Adrenal gland (tissue), 12 donors: ENCODE data around the gene GTF2H1. TPM values are rescaled to one million over a fixed set of nuclear protein-coding genes. Genes with fewer than 3 reads are reported as not detected.

ENCODE experiments used
- DNase-seq, 7 donors: peaks; one replicate each; pipeline ENCODE4 v3.0.0-alpha.2; 2019 to 2020
- H3K27ac ChIP-seq, 5 donors: fragments of 200-600 bp; sonication (generic) in 4 of 5; 1 replicate in 3 of 5; 2 replicates in 2 of 5; pipeline versions ENCODE4 v1.5.1 to v1.8.0; 2016 to 2020; ENCODE audit warnings: mild to moderate bottlenecking in 1 of 5
- H3K27me3 ChIP-seq: fragments of 200-600 bp; 2 replicates; pipeline ENCODE4 v1.8.0; 2021
- H3K36me3 ChIP-seq, 2 donors: fragments of 200-600 bp; replicated peaks in 1 of 2; 1 replicate in 1 of 2; 2 replicates in 1 of 2; pipeline versions ENCODE4 v1.5.1 to v1.8.0; 2018 to 2022
- H3K4me1 ChIP-seq, 2 donors: fragments of 200-600 bp; replicated peaks in 1 of 2; 1 replicate in 1 of 2; 2 replicates in 1 of 2; pipeline versions ENCODE4 v1.5.1 to v1.8.0; 2018 to 2021
- H3K4me3 ChIP-seq, 4 donors: fragments of 200-600 bp; sonication (generic) in 3 of 4; one replicate each; pipeline ENCODE4 v1.5.1; 2016 to 2018
- H3K9me3 ChIP-seq, 3 donors: fragments of 200-600 bp; sonication (generic) in 1 of 3; replicated peaks in 1 of 3; 1 replicate in 2 of 3; 2 replicates in 1 of 3; pipeline versions ENCODE4 v1.5.1 to v1.8.0; 2016 to 2021
- CTCF ChIP-seq, 6 experiments: fragments of 450-650 bp in 4 of 6; fragments of 200-600 bp in 2 of 6; sonication (generic) in 1 of 6; IDR thresholded peaks; 1 replicate in 5 of 6; 2 replicates in 1 of 6; pipeline versions ENCODE4 v1.5.1 to v1.8.0; 2016 to 2021; ENCODE audit warnings: antibody characterized with exemption in 6 of 6, mild to moderate bottlenecking in 2 of 6, moderate library complexity in 1 of 6
- POLR2A ChIP-seq, 2 donors: fragments of 450-650 bp; IDR thresholded peaks; one replicate each; pipeline ENCODE4 v1.6.1; 2017; ENCODE audit warnings: antibody characterized with exemption in 2 of 2, mild to moderate bottlenecking in 2 of 2, moderate library complexity in 1 of 2
- WGBS, 4 donors: extraction: QIAGEN DNeasy Blood & Tissue Kit in 2 of 4; methylation state at CpG; one replicate each; pipeline versions ENCODE4 v1.1.5 to v1.1.7; 2013 to 2017; 5-methylcytosine and 5-hydroxymethylcytosine counted together
- intact Hi-C, 2 donors: fragments of 100-400 bp; cut with DNase I; formaldehyde crosslinking; loops; one replicate each; pipeline versions ENCODE4 v1.14.1 to v1.15.0; 2022 to 2023
- polyA plus RNA-seq, 3 donors: library from polyadenylated mRNA; stranded (reverse); fragments of 200-250 nt in 2 of 3; fragments of 350-450 nt in 1 of 3; fragmentation: Illumina TruSeq in 1 of 3; extraction: RNeasy Lipid Tissue Mini Kit (QIAGEN cat#74804) in 1 of 3; gene quantifications; one replicate each; pipeline ENCODE4 v1.2.3, GENCODE V29; 2013 to 2014
- total RNA-seq, 9 donors: library from RNA; depleted of rRNA in 4 of 9; stranded (reverse); fragments of >200 nt in 4 of 9; fragments of 120-200 nt in 1 of 9; fragmentation: NEBNext Ultra II Directional in 1 of 9; extraction: Animal tissue kit (Norgen Biotek cat#: 25700) in 1 of 9; gene quantifications; one replicate each; pipeline versions ENCODE4 v1.1.0 to v1.2.4, GENCODE V29; 2013 to 2023
- donor health status: healthy with polysubstance abuse.
- donor health status: Bipolar disorder and iron deficiency.
- donor health status: DM: yes; HTN: yes; CAD: no.
- donor health status: DM: no; HTN: no; CAD: no.
- donor health status: DM: no; HTN: no; CAD: no.
- donor health status: DM: yes; HTN: yes; CAD: no.

Gene GTF2H1
- total and polyA plus RNA-seq, 12 donors, result 18.0 to 86.4 (median 44.4) TPM

DNA sequence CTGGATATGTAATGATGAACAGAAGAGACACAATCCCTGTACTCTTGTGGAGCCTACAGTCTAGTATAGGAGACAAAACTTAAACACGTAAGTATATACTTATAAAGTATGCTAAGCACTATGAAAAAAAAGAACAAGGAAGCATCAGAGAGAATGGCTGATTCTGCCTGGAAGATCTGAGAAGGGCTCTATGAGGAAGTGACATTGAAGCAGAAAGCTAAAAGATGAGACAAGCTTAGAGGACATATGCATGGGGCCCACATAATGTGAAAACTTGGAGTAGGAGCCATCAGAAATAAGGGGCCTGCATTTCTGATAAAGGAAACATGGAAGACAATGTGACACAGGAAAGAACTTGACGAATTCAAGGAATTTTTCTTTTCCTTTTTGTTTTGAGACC is 39.7 kb upstream of the GTF2H1 start:
- 79 to 91% (median 86%) methylated on average over 2 of the region's 2 CpGs for WGBS, 4 donors
- H3K9me3 ChIP-seq, result no peaks in the 10 kb centered on the region
- TF ChIP-seq CTCF (IDR thresholded peaks at IDR 0.05) (no peak), POLR2A (IDR thresholded peaks at IDR 0.05) (no peak)
- peaks cover 0 to 50% of the 10 kb centered on the region in 2 donors for H3K36me3 ChIP-seq
- H3K27me3 ChIP-seq, result no peaks in the 10 kb centered on the region
- intact Hi-C loops, result no loop called here
- DNase-seq, result no peak
- no peak overlapping the region for H3K27ac ChIP-seq
- no peaks in the 10 kb centered on the region for H3K4me1 ChIP-seq
- no peak overlapping the region for H3K4me3 ChIP-seq

DNA sequence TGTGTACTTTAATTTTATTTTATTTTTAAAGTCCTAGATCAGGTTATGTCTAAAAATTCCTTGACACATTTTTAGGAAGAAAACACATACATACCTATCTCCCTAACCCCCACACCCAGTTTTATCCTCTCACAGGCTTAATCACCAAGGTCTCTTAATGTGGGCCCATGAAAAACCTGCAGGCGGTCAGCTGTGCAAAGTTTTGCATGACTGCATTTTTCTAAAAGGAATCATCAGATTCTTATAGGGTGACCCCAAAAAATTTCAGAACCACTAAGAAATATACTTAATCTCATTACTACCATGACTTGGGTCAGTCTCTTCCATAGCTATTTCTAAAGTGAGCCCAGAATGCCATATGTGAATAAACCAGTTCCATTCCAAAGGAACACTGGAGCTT is 36.5 kb upstream of the GTF2H1 start:
- H3K36me3 ChIP-seq, result peaks cover 0 to 50% of the 10 kb centered on the region in 2 donors
- WGBS, 4 donors, result 96 to 100% (median 97%) methylated on average over 1 of the region's 1 CpG
- no peak for TF ChIP-seq POLR2A (IDR thresholded peaks at IDR 0.05)
- no peak for TF ChIP-seq CTCF (IDR thresholded peaks at IDR 0.05)

GRCh38 chr11:18288911-18289310 is 33.5 kb upstream of the GTF2H1 start:
- WGBS, 4 donors, result 97 to 100% (median 98%) methylated on average over 4 of the region's 4 CpGs
- no peak overlapping the region for H3K4me3 ChIP-seq
- no peaks in the 10 kb centered on the region for H3K27me3 ChIP-seq
- peaks cover 0 to 66% of the 10 kb centered on the region in 2 donors for H3K36me3 ChIP-seq
- no peaks in the 10 kb centered on the region for H3K9me3 ChIP-seq
- TF ChIP-seq CTCF (IDR thresholded peaks at IDR 0.05), result no peak
- H3K27ac ChIP-seq, result no peak overlapping the region
- H3K4me1 ChIP-seq, result no peaks in the 10 kb centered on the region
- DNase-seq, result no peak
- intact Hi-C loops, result no loop called here

More for the DNA sequence above, 36.5 kb upstream of the GTF2H1 start:
- H3K4me3 ChIP-seq, result no peak overlapping the region
- no peak for DNase-seq
- no peaks in the 10 kb centered on the region for H3K27me3 ChIP-seq
- no peaks in the 10 kb centered on the region for H3K4me1 ChIP-seq
- intact Hi-C loops, result no loop called here
- H3K9me3 ChIP-seq, result no peaks in the 10 kb centered on the region
- no peak overlapping the region for H3K27ac ChIP-seq

DNA sequence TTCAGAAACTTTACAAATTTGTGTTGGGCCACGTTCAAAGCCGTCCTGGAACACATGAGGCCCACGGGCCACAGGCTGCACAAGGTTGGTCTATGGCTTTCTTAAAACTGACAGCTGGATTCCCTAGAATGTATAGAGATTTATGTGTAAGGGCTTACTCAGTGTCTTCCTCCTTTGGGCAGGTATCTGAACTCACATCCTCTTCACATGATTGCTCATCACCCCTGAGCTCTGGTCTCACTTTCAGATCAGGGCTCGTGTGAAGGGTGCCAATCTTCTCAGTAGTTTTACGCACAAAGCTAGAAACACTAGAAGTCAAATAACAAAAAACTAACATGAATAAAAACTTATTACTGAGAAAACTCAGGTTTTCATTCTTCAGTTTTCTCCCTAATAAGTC is 27.5 kb upstream of the GTF2H1 start:
- Histone ChIP-seq H3K36me3 (peaks cover 0 to 79% of the 10 kb centered on the region in 2 donors), H3K9me3 (no peaks in the 10 kb centered on the region), H3K27me3 (no peaks in the 10 kb centered on the region), H3K4me3 (no peak overlapping the region), H3K27ac (no peak overlapping the region), H3K4me1 (no peaks in the 10 kb centered on the region)
- DNase-seq, result no peak
- WGBS, 4 donors, result 93 to 97% (median 94%) methylated on average over 5 of the region's 5 CpGs
- intact Hi-C loops, result no loop called here
- TF ChIP-seq POLR2A (IDR thresholded peaks at IDR 0.05), result no peak

DNA sequence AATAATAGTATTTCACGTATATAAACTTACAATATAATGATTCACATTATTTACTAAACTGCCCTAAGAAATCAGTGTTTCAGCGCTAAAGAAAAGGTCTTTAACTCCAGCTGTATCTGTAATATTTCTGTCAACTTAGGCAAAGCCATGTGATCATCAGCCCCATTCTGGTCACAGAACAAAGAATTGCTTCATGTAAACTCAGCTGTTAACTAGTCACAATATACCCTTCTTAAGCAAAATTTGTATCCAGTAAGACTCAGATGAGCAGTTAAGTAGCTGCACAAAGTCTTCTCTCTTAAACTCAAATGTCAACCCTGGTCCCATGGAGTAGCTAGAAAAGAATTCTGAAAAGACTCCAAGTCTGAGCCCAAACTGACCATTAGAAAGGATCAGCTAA is 27.1 kb upstream of the GTF2H1 start:
- no peak overlapping the region for H3K27ac ChIP-seq
- H3K4me3 ChIP-seq, result no peak overlapping the region
- WGBS, 4 donors, result 89 to 94% (median 91%) methylated on average over 2 of the region's 2 CpGs
- no peaks in the 10 kb centered on the region for H3K4me1 ChIP-seq
- TF ChIP-seq CTCF (IDR thresholded peaks at IDR 0.05) (no peak), POLR2A (IDR thresholded peaks at IDR 0.05) (no peak)
- H3K36me3 ChIP-seq, result peaks cover 0 to 84% of the 10 kb centered on the region in 2 donors
- intact Hi-C loops, result no loop called here
- H3K27me3 ChIP-seq, result no peaks in the 10 kb centered on the region
- no peak for DNase-seq
- H3K9me3 ChIP-seq, result no peaks in the 10 kb centered on the region
